Effector memory CD4-positive, alpha-beta T cell (primary cell): ENCODE measurements around the gene GHRL.

Source experiments
- DNase-seq, 3 donors: peaks; one replicate each; pipeline ENCODE4 v3.0.0-alpha.2; 2020
- H3K27ac ChIP-seq: 2 replicates; pipeline ENCODE4 v1.7.0; 2013; ENCODE audit warnings: mild to moderate bottlenecking, low read length, moderate library complexity; ENCODE audit not compliant: insufficient read depth, poor library complexity, severe bottlenecking
- H3K27me3 ChIP-seq: replicated peaks from 2 replicates; pipeline ENCODE4 v1.7.0; 2013; ENCODE audit warnings: mild to moderate bottlenecking, low read length; ENCODE audit not compliant: insufficient read depth, control insufficient read depth, poor library complexity, severe bottlenecking
- H3K36me3 ChIP-seq: 2 replicates; pipeline ENCODE4 v1.7.0; 2013; ENCODE audit warnings: mild to moderate bottlenecking, low read length, moderate library complexity; ENCODE audit not compliant: control insufficient read depth, insufficient read depth
- H3K4me1 ChIP-seq: 2 replicates; pipeline ENCODE4 v1.7.0; 2013; ENCODE audit warnings: low read length, mild to moderate bottlenecking; ENCODE audit not compliant: control insufficient read depth, insufficient read depth, poor library complexity, severe bottlenecking
- H3K4me3 ChIP-seq: 2 replicates; pipeline ENCODE4 v1.7.0; 2013; ENCODE audit warnings: low read length, low read depth, mild to moderate bottlenecking; ENCODE audit not compliant: insufficient read depth, poor library complexity, severe bottlenecking
- H3K9me3 ChIP-seq: 2 replicates; pipeline ENCODE4 v1.7.0; 2013; ENCODE audit warnings: mild to moderate bottlenecking, low read length, moderate library complexity; ENCODE audit not compliant: control insufficient read depth

GHRL gene

DNA sequence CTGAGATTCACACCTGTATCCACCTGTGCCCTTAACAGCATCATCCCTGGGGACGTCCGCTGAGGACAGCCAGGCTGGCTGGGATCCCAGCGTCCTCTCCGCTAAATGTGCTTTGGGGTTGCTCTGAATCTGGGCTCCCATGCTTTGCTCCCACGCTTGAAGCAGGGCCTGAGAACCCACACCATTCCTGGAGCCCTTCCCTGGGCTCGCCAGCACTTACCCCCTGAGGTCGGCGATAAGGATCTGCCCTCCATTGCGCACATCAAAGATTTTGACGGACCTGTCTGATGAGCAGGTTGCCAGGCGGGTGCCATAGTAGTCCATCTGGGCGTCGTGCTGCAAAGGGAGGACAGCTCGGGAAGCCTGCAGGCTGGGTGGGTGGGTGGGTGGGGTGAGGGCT lies 22.4 kb upstream of the GHRL start:
- peaks cover 3% of the 10 kb centered on the region for H3K4me1 ChIP-seq
- H3K27me3 ChIP-seq: no peaks in the 10 kb centered on the region
- H3K4me3 ChIP-seq: no peak overlapping the region
- H3K36me3 ChIP-seq: peaks cover 71% of the 10 kb centered on the region
- H3K9me3 ChIP-seq: no peaks in the 10 kb centered on the region
- DNase-seq: no peak
- no peak overlapping the region for H3K27ac ChIP-seq

DNA sequence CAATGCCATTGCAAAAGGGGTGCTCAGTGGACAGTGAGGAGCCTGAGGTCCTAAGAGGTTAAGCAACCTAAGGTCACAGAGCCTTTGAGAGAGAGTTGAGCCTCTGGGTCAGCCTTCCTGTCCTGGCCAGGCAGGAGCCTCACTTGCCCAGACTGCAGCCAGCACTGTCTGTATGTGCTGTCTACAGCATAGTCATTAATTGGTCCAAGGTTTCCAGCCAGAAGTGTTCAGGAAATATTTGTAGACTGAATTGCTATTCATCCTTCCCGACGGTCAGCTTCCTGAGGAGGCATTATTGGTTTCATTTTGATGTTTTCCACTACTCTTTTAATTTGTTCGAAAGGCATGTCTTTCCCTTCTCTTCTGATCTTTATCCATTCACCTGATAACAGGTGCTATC lies 20.1 kb upstream of the GHRL start:
- Histone ChIP-seq H3K36me3 (peaks cover 75% of the 10 kb centered on the region), H3K27me3 (no peaks in the 10 kb centered on the region), H3K4me1 (no peaks in the 10 kb centered on the region), H3K9me3 (no peaks in the 10 kb centered on the region), H3K4me3 (no peak overlapping the region), H3K27ac (no peak overlapping the region)
- DNase-seq: no peak

DNA sequence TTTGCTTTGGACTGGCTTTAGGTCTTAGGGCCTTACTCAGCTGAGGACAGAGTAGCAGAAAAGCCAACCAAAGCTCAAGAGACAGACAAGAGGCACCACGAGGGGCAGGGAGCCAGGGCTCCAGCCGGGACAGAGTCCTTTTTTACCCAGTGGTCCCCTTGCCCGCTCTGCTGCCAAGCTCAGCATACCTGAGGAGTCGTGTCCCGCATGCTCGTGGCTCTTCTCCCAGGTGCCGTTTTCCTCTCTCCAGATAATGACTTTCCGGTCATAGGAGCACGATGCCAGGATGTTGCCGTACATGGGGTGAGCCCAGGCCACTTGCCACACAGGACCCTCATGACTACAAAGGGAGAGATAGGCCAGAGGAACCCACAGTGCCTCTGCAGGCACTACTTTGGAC lies 19.6 kb upstream of the GHRL start:
- peaks cover 72% of the 10 kb centered on the region for H3K36me3 ChIP-seq
- no peaks in the 10 kb centered on the region for H3K27me3 ChIP-seq
- no peaks in the 10 kb centered on the region for H3K4me1 ChIP-seq
- no peaks in the 10 kb centered on the region for H3K9me3 ChIP-seq
- no peak overlapping the region for H3K27ac ChIP-seq
- no peak for DNase-seq
- no peak overlapping the region for H3K4me3 ChIP-seq

DNA sequence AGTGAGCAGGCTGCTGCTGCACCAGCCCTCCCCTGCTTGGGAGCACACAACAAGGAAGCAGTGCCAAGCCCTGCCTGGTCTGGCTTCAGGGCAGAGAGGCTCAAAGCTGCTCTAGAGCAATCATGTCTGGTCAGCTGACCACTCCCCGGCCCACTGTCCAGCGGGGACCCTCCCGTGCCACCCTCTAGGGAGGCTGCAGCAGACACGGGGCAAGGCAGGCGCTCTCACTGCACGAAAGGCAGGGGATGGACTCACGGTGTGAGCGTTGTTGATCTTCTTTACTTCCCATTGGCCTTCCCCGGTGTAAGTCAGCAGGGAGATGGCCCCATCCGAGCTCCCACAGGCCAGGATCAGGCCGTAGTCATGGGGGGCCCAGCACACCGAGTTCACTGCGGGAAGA lies 19.0 kb upstream of the GHRL start:
- no peak for DNase-seq
- Histone ChIP-seq H3K36me3 (peaks cover 73% of the 10 kb centered on the region), H3K27ac (no peak overlapping the region), H3K4me3 (no peak overlapping the region), H3K4me1 (no peaks in the 10 kb centered on the region), H3K27me3 (no peaks in the 10 kb centered on the region), H3K9me3 (no peaks in the 10 kb centered on the region)

DNA sequence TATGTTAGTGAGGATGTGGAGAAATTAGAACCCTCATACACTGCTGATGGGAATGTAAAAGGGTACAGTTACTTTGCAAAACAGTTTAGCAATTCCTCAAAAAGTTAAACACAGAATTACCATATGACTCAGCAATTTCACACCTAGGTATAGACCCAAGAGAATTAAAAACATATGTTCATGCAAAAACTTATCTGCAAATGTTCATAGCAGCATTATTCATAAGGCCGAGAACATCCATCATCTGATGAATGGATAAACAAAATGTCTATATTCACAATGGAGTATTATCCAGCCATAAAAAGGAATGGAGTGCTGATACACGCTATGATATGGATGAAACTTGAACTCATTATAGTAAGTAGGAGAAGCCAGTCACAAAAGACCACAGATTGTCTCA lies 17.8 kb upstream of the GHRL start:
- Histone ChIP-seq H3K27me3 (no peaks in the 10 kb centered on the region), H3K27ac (no peak overlapping the region), H3K36me3 (peaks cover 75% of the 10 kb centered on the region), H3K4me3 (no peak overlapping the region), H3K9me3 (no peaks in the 10 kb centered on the region), H3K4me1 (no peaks in the 10 kb centered on the region)
- no peak for DNase-seq

DNA sequence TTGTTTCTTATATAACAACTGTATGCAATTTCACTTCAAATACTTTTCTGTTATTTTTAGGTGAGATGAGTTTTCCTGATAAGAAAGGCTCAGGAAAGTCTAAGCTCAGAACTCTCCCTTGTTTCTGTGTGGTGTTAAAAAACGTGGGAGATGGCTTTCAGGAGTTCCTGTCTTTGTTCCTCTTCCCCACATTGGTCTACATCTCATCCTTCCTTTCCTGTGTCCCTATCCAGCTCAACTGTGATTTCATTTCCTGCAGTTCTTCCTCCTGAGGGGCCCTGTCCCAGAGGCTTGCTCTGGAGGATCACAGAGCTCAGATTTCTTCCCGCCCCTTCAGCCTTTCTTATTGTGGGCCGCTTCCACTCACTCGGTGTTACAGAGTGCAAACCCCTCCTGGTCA lies 17.0 kb upstream of the GHRL start:
- no peaks in the 10 kb centered on the region for H3K4me1 ChIP-seq
- H3K36me3 ChIP-seq: peaks cover 77% of the 10 kb centered on the region

DNA sequence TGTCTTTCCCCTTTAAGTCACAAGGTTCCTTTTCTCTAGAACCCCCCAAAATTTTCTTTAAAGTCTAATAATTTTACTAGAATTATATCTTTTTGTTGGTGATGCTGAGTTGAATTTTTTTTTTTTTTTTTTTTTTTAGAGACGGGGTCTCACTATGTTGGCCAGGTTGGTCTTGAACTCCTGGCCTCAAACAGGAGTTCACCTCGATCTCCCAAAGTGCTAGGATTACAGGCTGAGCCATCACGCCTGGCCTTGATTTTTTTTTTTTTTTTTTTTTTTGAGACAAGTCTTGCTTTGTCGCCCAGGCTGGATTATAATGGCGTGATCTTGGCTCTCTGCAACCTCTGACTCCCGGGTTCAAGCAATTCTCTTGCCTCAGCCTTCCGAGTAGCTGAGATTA lies 15.9 kb upstream of the GHRL start:
- DNase-seq: no peak
- no peaks in the 10 kb centered on the region for H3K9me3 ChIP-seq
- no peak overlapping the region for H3K27ac ChIP-seq
- no peaks in the 10 kb centered on the region for H3K4me1 ChIP-seq
- no peak overlapping the region for H3K4me3 ChIP-seq
- no peaks in the 10 kb centered on the region for H3K27me3 ChIP-seq
- peaks cover 77% of the 10 kb centered on the region for H3K36me3 ChIP-seq

More for the DNA sequence above, 17.0 kb upstream of the GHRL start:
- Histone ChIP-seq H3K4me3 (no peak overlapping the region), H3K27me3 (no peaks in the 10 kb centered on the region), H3K9me3 (no peaks in the 10 kb centered on the region), H3K27ac (no peak overlapping the region)
- DNase-seq: no peak

DNA sequence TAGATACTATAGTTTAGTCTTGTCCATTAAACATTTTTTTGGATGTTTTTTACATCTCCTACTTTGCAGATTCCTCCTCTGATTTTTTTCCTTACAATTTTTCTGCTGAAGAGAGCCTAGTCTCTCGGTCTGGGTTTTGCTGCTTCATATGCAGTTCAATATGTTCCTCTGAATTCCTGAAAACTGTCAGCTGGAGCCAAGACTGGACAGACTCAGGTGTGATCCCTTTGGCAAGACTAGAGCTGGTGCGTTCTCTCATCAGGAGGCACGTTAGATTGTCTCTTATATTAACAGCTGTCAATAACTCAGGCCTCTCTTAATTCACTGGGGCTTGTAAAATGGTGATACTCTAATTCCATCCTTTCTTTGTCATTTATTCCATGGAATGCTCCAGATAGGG lies 13.4 kb upstream of the GHRL start:
- H3K27ac ChIP-seq: no peak overlapping the region
- H3K4me1 ChIP-seq: no peaks in the 10 kb centered on the region
- peaks cover 76% of the 10 kb centered on the region for H3K36me3 ChIP-seq
- H3K27me3 ChIP-seq: no peaks in the 10 kb centered on the region
- DNase-seq: no peak
- no peaks in the 10 kb centered on the region for H3K9me3 ChIP-seq
- no peak overlapping the region for H3K4me3 ChIP-seq

DNA sequence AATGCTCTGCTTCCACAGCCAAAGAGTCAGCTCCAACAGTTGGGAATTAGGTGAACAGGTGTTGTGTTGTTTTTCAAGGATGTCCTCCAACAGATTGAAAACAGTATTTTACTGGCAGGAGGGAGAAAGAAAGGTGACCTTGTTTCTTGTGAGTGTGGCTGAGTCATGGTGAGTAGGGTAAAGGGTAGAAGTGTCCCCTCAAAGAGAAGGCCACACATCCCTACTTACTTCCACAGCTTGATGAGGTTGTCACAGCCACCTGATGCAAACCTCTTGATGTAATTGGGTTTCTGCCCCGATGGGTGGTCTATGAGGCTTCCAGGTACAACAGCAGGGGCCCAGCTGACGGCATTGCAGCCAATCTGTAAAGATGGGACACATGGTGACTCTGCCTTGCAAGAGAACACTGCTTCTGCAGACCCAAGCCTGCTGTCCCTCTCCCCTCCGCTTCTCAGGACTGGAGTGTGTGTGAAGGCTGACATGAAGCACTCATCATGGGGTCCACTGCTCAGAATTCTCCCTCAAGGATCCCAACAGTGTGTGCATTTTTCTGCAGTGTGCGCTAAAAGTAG lies 12.7 kb upstream of the GHRL start:
- DNase-seq: no peak
- no peak overlapping the region for H3K4me3 ChIP-seq
- no peaks in the 10 kb centered on the region for H3K4me1 ChIP-seq
- H3K9me3 ChIP-seq: no peaks in the 10 kb centered on the region
- no peak overlapping the region for H3K27ac ChIP-seq
- peaks cover 76% of the 10 kb centered on the region for H3K36me3 ChIP-seq
- no peaks in the 10 kb centered on the region for H3K27me3 ChIP-seq

DNA sequence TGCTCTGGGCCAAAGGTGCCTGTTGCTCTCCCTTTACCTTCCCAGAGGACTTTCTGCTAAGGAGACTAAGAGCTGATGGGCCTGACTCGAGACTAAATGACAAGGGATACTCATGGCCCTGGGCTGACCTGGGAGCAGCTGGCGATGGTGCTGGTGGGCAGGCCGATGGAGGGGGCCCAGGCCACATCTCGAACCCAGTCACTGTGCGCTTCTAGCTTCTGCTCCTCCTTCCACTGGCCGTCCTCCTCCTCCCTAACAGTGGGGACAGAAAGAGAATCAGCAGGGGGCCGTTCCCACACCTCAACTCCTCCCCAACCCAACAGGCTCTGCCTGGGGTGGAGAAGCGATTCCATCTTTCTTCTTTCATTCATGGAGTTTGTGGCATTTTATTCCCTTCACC lies 12.2 kb upstream of the GHRL start:
- Histone ChIP-seq H3K36me3 (peaks cover 76% of the 10 kb centered on the region), H3K27me3 (no peaks in the 10 kb centered on the region), H3K9me3 (no peaks in the 10 kb centered on the region), H3K4me3 (no peak overlapping the region), H3K27ac (no peak overlapping the region), H3K4me1 (no peaks in the 10 kb centered on the region)
- no peak for DNase-seq

DNA sequence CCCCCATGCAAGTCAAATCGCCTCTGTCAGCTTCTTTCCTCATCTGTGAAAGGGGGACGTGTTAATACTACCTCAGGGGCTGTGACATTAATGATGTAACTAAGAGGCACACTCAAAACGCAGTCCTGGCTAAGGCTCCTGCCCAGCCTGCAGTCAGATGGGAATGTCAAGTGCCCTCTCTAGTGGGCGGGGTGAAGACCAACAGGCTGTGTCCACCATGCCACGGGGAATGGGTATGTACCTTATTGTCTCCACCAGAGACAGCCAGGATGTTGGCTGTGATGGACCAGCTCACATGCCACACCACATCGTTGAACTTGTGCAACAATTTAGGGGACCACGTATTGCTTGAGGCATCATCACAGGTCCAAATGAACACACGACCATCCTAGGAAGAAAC lies 11.0 kb upstream of the GHRL start:
- Histone ChIP-seq H3K27me3 (no peaks in the 10 kb centered on the region), H3K4me3 (no peak overlapping the region), H3K9me3 (no peaks in the 10 kb centered on the region), H3K36me3 (peaks cover 83% of the 10 kb centered on the region), H3K4me1 (peaks cover 4% of the 10 kb centered on the region), H3K27ac (no peak overlapping the region)
- no peak for DNase-seq
